ENCODE measurements around the gene HMG20B.

HMG20B gene

GRCh38 chr19:3528539-3529211 is 44.1 kb upstream of the HMG20B start:
- TF ChIP-seq, protein P1, sequence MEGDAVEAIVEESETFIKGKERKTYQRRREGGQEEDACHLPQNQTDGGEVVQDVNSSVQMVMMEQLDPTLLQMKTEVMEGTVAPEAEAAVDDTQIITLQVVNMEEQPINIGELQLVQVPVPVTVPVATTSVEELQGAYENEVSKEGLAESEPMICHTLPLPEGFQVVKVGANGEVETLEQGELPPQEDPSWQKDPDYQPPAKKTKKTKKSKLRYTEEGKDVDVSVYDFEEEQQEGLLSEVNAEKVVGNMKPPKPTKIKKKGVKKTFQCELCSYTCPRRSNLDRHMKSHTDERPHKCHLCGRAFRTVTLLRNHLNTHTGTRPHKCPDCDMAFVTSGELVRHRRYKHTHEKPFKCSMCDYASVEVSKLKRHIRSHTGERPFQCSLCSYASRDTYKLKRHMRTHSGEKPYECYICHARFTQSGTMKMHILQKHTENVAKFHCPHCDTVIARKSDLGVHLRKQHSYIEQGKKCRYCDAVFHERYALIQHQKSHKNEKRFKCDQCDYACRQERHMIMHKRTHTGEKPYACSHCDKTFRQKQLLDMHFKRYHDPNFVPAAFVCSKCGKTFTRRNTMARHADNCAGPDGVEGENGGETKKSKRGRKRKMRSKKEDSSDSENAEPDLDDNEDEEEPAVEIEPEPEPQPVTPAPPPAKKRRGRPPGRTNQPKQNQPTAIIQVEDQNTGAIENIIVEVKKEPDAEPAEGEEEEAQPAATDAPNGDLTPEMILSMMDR (IDR thresholded peaks at IDR 0.05), result no peak

GRCh38 chr19:3530389-3530788 is 42.4 kb upstream of the HMG20B start:
- TF ChIP-seq, protein P1 (IDR thresholded peaks at IDR 0.05), result no peak

DNA sequence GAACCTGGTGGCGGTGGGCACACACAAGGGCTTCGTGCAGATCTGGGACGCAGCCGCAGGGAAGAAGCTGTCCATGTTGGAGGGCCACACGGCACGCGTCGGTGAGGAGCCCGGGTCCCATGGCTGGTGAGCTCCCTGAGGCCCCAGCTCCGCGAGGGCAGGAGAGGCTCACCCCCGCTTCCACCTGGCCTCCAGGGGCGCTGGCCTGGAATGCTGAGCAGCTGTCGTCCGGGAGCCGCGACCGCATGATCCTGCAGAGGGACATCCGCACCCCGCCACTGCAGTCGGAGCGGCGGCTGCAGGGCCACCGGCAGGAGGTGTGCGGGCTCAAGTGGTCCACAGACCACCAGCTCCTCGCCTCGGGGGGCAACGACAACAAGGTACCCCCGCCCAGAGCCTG is 41.0 kb upstream of the HMG20B start:
- TF ChIP-seq, protein P1 (IDR thresholded peaks at IDR 0.05), result no peak

GRCh38 chr19:3532154-3532786 is 40.5 kb upstream of the HMG20B start:
- TF ChIP-seq, protein P1 (IDR thresholded peaks at IDR 0.05), result no peak

DNA sequence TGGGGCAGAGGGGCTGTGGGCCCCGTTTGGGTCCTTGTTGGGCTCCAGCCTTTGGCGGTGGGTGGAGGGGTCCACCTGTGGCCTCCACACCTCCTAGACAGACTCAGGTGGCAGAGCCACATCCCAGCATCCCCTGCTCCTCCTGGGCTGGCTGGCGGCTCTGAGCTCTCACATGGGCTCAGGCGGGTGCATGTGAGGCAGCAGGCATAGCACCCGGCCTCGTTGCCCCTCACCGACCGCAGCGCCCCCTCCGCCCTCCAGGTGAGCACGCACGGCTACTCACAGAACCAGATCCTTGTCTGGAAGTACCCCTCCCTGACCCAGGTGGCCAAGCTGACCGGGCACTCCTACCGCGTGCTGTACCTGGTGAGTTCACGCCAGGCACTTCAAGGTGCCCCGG is 39.7 kb upstream of the HMG20B start:
- TF ChIP-seq, protein P1 (IDR thresholded peaks at IDR 0.05), result no peak

- TF ChIP-seq, protein P1 (IDR thresholded peaks at IDR 0.05), result no peak
Observed at GRCh38 chr19:3533563-3534216, 39.1 kb upstream of the HMG20B start.

- TF ChIP-seq, protein P1 (IDR thresholded peaks at IDR 0.05), result no peak
Observed at GRCh38 chr19:3534375-3535234, 38.1 kb upstream of the HMG20B start.

Data from LNCAP (cell line).